Large intestine (tissue), 3 donors: ENCODE data around the gene BACH2. TPM values are rescaled to one million over a fixed set of nuclear protein-coding genes. Genes with fewer than 3 reads are reported as not detected.
"Not testable (repeated sequence)": the region's sequence is repeated elsewhere in the genome, so short reads cannot be mapped to it uniquely, and the experiment has no call there.

Experiments used
- DNase-seq, 2 donors: peaks; one replicate each; pipeline versions ENCODE4 v3.0.0 to v3.0.0-alpha.2; 2013
- H3K27ac ChIP-seq: one replicate; pipeline ENCODE4 v1.5.1; 2013; ENCODE audit warnings: low read length
- H3K27me3 ChIP-seq: 2 replicates; pipeline ENCODE4 v1.6.1; 2013; ENCODE audit warnings: low read length; ENCODE audit not compliant: control insufficient read depth, insufficient read depth
- H3K36me3 ChIP-seq: 2 replicates; pipeline ENCODE4 v1.6.1; 2013; ENCODE audit warnings: low read length; ENCODE audit not compliant: control insufficient read depth, insufficient read depth
- H3K4me1 ChIP-seq: one replicate; pipeline ENCODE4 v1.6.1; 2013; ENCODE audit warnings: low read length; ENCODE audit not compliant: control insufficient read depth, insufficient read depth
- H3K4me3 ChIP-seq: one replicate; pipeline ENCODE4 v1.5.1; 2013; ENCODE audit warnings: low read length
- H3K9me3 ChIP-seq: one replicate; pipeline ENCODE4 v1.6.1; 2013; ENCODE audit warnings: mild to moderate bottlenecking, low read depth, low read length, moderate library complexity; ENCODE audit not compliant: control insufficient read depth
- WGBS: methylation state at CpG from one replicate; pipeline ENCODE4 v1.1.5; 2013; ENCODE audit warnings: low lambda C conversion rate; ENCODE audit not compliant: insufficient coverage; 5-methylcytosine and 5-hydroxymethylcytosine counted together
- polyA plus RNA-seq: library from polyadenylated mRNA; unstranded; fragments of 120-200 nt; gene quantifications from one replicate; pipeline ENCODE4 v1.2.1, GENCODE V29; 2013

BACH2 gene
- polyA plus RNA-seq, 1 donor = 2.8 TPM

DNA sequence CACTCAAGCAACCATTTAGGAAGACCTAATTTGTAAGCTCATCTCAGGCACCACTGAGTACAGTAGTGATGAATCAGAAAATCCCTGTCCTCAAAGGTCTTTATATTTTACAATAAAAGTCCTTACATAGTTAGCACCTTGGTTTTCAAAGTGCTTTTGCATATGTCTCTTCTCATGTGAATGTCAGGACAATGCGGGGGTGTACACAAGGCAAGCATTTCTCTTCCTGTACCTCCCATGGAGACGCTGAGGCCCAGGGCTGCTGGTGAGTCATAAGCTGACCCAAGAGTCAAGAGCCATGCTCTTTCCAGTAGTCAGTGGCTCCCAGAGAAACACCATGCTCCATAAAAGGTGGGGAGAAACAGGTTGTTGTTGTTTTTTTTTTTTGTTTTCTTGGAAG is 228.4 kb downstream of the BACH2 start:
- Histone ChIP-seq H3K9me3 (no peaks in the 10 kb centered on the region), H3K36me3 (no peaks in the 10 kb centered on the region), H3K27ac (no peak overlapping the region), H3K4me3 (no peak overlapping the region), H3K4me1 (no peaks in the 10 kb centered on the region), H3K27me3 (no peaks in the 10 kb centered on the region)
- DNase-seq = no peak
- no CpG with 5 or more reads among the region's 2 CpGs for WGBS

DNA sequence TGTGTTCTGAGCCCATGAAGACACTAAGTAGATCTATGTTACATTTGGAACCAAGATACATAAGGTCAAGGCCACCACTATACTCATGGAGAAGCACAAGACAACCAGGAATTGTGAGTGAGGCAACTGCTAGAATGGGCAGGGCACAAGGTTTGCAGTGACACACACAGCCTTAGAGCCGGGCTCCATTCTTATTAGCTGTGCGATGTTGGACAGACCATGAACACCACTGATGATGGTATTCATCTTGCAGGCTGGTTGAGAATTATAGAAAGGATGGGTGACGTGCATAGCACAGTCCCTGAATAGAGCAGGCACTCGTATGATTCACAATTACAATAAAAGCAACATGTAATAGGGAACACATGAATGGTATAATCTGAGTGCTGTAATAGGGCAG is 229.9 kb downstream of the BACH2 start:
- DNase-seq = no peak
- WGBS = 100% methylated on average over 2 of the region's 4 CpGs
- H3K36me3 ChIP-seq = no peaks in the 10 kb centered on the region
- no peaks in the 10 kb centered on the region for H3K4me1 ChIP-seq
- no peaks in the 10 kb centered on the region for H3K27me3 ChIP-seq
- H3K4me3 ChIP-seq = no peak overlapping the region
- H3K9me3 ChIP-seq = no peaks in the 10 kb centered on the region
- no peak overlapping the region for H3K27ac ChIP-seq

DNA sequence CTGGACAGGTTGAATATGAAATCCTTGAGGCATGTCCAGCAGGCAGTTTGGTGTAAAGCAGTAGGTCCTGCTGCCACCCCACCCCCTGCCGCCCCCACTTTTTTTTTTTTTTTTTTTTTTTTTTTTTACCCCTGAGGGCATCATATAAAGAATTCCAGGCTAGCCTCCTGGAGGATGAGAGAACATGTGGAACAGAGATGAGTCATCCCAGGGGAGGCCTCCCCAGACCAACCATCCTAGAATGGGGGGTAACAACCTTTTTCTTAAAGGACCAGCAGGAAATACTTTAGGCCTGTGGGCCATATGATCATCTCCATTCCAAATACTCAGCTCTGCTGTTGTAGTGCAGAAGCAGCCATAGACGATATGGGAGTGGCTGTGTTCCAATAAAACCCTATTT is 231.5 kb downstream of the BACH2 start:
- Histone ChIP-seq H3K4me1 (no peaks in the 10 kb centered on the region), H3K27me3 (no peaks in the 10 kb centered on the region), H3K4me3 (no peak overlapping the region), H3K36me3 (no peaks in the 10 kb centered on the region), H3K27ac (no peak overlapping the region), H3K9me3 (no peaks in the 10 kb centered on the region)
- WGBS = no CpG with 5 or more reads among the region's 2 CpGs
- no peak for DNase-seq

DNA sequence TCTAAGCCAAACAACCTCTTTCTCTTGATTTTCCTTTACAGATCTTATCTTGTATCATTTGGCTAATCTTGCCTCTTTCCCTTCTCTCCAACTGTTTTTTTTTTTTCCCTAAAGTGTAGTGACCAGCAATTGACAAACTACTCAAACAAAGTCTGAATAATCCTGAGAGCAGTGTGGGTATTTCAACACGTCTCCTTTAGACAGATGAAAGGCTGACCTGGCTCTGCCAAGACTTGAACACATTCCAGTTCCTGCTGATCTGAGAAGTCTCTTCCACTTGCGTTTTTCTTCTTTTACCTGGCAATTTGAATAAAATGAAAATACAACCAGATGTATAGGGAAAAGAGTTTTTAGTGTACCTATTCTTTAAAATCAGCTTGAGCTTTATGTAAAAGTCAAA is 234.0 kb downstream of the BACH2 start:
- Histone ChIP-seq H3K9me3 (no peaks in the 10 kb centered on the region), H3K4me1 (no peaks in the 10 kb centered on the region), H3K27me3 (no peaks in the 10 kb centered on the region), H3K27ac (no peak overlapping the region), H3K4me3 (no peak overlapping the region), H3K36me3 (no peaks in the 10 kb centered on the region)
- no peak for DNase-seq
- 83% methylated on average over 1 of the region's 2 CpGs for WGBS

DNA sequence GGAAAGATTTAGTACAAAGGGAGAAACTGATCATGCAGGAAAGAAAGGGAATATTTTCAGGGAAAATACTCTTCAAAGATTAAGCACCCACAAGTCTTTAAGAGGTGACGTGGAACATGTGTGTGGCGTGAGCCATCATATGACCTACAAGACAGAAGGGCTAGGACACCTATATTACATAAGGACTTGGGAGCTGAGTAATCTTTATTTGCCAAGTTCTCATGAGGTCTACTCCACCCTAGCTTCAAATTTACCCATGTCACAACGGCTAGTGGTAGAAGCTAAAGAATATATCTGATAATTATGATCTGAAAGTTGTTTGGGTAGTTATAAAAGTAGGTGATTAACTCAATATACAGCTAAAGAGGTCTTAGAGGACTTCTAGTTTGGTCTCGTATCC is 234.6 kb downstream of the BACH2 start:
- no peak overlapping the region for H3K27ac ChIP-seq
- H3K4me3 ChIP-seq = no peak overlapping the region
- WGBS = no CpG with 5 or more reads among the region's 4 CpGs
- H3K4me1 ChIP-seq = no peaks in the 10 kb centered on the region
- H3K27me3 ChIP-seq = no peaks in the 10 kb centered on the region
- no peak for DNase-seq
- no peaks in the 10 kb centered on the region for H3K36me3 ChIP-seq
- no peaks in the 10 kb centered on the region for H3K9me3 ChIP-seq

DNA sequence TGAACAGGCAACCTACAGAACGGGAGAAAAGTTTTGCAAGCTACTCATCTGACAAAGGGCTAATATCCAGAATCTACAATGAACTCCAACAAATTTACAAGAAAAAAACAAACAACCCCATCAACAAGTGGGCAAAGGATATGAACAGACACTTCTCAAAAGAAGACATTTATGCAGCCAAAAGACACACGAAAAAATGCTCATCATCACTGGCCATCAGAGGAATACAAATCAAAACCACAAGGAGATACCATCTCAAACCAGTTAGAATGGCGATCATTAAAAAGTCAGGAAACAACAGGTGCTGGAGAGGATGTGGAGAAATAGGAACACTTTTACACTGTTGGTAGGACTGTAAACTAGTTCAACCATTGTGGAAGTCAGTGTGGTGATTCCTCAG is 237.5 kb downstream of the BACH2 start:
- not testable (repeated sequence) for DNase-seq, H3K36me3 ChIP-seq, H3K4me3 ChIP-seq, H3K27ac ChIP-seq, H3K4me1 ChIP-seq, H3K27me3 ChIP-seq, H3K9me3 ChIP-seq
- WGBS = no CpG with 5 or more reads among the region's 3 CpGs

DNA sequence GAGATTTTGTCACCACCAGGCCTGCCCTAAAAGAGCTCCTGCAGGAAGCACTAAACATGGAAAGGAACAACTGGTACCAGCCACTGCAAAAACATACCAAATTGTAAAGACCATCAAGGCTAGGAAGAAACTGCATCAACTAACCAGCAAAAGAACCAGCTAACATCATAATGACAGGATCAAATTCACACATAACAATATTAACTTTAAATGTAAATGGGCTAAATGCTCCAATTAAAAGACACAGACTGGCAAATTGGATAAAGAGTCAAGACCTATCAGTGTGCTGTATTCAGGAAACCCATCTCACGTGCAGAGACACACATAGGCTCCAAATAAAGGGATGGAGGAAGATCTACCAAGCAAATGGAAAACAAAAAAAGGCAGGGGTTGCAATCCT is 240.7 kb downstream of the BACH2 start:
- WGBS = no CpG with 5 or more reads among the region's 1 CpG
- H3K4me1 ChIP-seq, H3K36me3 ChIP-seq, H3K9me3 ChIP-seq, H3K27me3 ChIP-seq, H3K27ac ChIP-seq, H3K4me3 ChIP-seq, DNase-seq: not testable (repeated sequence)

DNA sequence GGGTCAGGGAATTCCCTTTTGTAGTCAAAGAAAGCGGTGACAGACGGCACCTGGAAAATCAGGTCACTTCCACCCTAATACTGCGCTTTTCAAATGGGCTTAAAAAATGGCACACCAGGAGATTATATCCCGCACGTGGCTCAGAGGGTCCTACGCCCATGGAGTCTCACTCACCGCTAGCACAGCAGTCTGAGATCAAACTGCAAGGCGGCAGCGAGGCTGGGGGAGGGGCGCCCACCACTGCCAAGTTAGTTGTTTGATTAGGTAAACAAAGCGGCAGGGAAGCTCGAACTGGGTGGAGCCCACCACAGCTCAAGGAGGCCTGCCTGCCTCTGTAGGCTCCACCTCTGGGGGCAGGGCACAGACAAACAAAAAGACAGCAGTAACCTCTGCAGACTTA is 242.4 kb downstream of the BACH2 start:
- not testable (repeated sequence) for H3K4me1 ChIP-seq
- no CpG with 5 or more reads among the region's 12 CpGs for WGBS

DNA sequence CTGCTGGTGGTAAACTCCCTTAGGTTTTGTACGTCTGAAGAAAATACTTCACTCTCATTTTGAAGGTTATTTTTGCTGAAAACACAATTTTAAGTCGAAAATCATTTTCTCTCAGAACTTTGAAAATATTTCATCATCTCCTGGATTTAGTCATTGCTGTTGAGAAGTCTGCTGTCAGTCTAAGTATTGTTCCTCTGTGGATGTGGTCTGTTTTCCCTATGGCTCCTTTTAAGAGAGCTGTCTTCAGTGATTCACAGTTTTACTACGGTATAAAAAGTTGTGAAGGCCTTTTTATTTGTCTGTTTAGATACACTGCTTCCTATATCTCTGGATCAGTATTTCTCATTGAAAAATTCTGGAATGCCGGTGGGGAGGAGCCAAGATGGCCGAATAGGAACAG is 243.0 kb downstream of the BACH2 start:
- no peak overlapping the region for H3K27ac ChIP-seq
- H3K4me1 ChIP-seq = no peaks in the 10 kb centered on the region
- H3K9me3 ChIP-seq = peaks cover 3% of the 10 kb centered on the region
- DNase-seq = no peak
- H3K36me3 ChIP-seq = no peaks in the 10 kb centered on the region
- no peaks in the 10 kb centered on the region for H3K27me3 ChIP-seq
- no peak overlapping the region for H3K4me3 ChIP-seq
- WGBS = 80% methylated on average over 1 of the region's 5 CpGs

More for the DNA sequence above, 242.4 kb downstream of the BACH2 start:
- not testable (repeated sequence) for H3K9me3 ChIP-seq, H3K27me3 ChIP-seq, H3K27ac ChIP-seq, H3K36me3 ChIP-seq, DNase-seq, H3K4me3 ChIP-seq

DNA sequence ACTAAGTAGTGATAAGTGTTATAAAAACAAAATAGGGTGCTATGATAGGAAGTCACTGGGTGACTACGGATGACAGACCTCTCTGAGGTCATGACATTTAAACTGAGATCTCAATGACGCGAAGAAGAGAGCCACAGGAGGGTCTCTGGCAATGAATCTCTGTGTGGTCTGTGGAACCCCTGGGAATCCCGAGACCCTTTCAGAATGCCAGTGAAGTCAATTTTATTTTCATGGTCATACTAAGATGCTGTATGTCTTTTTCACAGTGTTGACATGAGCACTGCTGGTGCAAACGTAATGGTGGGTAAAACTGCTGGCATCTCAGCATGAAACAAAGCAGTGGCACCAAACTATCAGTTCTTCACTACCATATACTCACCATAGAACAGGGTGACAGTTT is 247.3 kb downstream of the BACH2 start:
- Histone ChIP-seq H3K27ac (no peak overlapping the region), H3K27me3 (no peaks in the 10 kb centered on the region), H3K4me1 (no peaks in the 10 kb centered on the region), H3K4me3 (no peak overlapping the region), H3K36me3 (no peaks in the 10 kb centered on the region), H3K9me3 (peaks cover 3% of the 10 kb centered on the region)
- no peak for DNase-seq
- WGBS = 60% methylated on average over 1 of the region's 5 CpGs

DNA sequence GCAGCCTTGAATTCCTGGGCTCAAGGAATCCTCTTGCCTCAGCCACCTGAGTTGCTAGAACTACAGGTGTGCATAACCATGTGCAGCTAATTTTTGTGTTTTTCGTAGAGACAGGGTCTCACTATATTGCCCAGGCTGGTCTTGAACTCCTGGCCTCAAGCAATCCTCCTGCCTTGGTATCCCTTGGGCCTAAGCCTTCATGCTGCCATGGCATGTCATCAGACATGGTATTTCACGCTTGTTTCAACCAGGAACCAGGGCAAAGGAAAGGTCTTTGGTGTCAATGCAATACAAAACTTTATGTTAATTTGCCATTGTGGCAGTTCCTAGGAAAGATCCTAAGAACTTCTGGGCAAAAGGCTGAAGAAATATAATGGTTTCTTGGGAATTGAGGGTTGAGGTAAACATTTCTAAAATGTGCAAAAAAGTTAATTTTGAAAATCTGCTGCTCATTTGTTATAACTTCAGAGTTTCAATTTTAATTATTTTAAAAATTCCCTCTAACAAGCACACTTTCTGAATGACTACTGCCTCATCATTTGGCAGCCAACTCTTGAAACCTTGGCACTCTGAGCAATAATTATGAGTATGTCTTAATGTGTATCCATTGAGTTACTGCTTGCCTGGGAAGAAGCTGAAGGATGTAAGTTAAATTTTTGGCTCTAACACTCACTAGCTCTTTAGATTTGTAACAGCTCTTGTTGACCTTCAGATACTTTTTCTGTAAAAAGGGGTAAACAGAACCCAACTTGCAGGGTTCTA is 248.3 kb downstream of the BACH2 start:
- Histone ChIP-seq H3K4me1 (no peaks in the 10 kb centered on the region), H3K36me3 (no peaks in the 10 kb centered on the region), H3K4me3 (no peak overlapping the region), H3K27ac (no peak overlapping the region), H3K9me3 (no peaks in the 10 kb centered on the region), H3K27me3 (no peaks in the 10 kb centered on the region)
- no peak for DNase-seq
- no CpG with 5 or more reads among the region's 2 CpGs for WGBS
